Activated T-cell treated with anti-CD3 and anti-CD28 coated beads, Interleukin-2, amount 50 U/mL, for 72 hours (primary cell): ENCODE results near the gene GLUD2. TPM values are rescaled to one million over a fixed set of nuclear protein-coding genes. Genes with fewer than 3 reads are reported as not detected.
"Not testable (repeated sequence)": the region's sequence is repeated elsewhere in the genome, so short reads cannot be mapped to it uniquely, and the experiment has no call there.

Source experiments
- ATAC-seq, 2 donors: fragments of 150-1000 bp; cut with Tn5 transposase; replicated peaks in 1 of 2; 2 replicates each; pipeline ENCODE4 v1.10.0; 2021; ENCODE audit warnings: moderate library complexity in 2 of 2, mild to moderate bottlenecking in 1 of 2
- DNase-seq, 2 donors: peaks; one replicate each; pipeline ENCODE4 v3.0.0; 2021 to 2022; ENCODE audit warnings: mixed read lengths in 1 of 2
- H3K27ac Mint-ChIP-seq: one replicate; pipeline ENCODE4 v1.8.0; 2022; ENCODE audit warnings: mild to moderate bottlenecking, moderate library complexity, mixed read lengths
- H3K27me3 Mint-ChIP-seq: one replicate; pipeline ENCODE4 v1.8.0; 2022; ENCODE audit warnings: low read depth, mixed read lengths
- H3K36me3 Mint-ChIP-seq, 2 donors: one replicate each; pipeline ENCODE4 v1.8.0; 2022; ENCODE audit warnings: mixed read lengths in 2 of 2, mild to moderate bottlenecking in 1 of 2; ENCODE audit not compliant: insufficient read depth in 2 of 2
- H3K4me1 Mint-ChIP-seq: one replicate; pipeline ENCODE4 v1.8.0; 2022; ENCODE audit warnings: low read depth, mixed read lengths
- H3K4me3 Mint-ChIP-seq, 2 donors: one replicate each; pipeline ENCODE4 v1.8.0; 2022; ENCODE audit warnings: mild to moderate bottlenecking in 2 of 2, mixed read lengths in 2 of 2, moderate library complexity in 2 of 2
- H3K9me3 Mint-ChIP-seq, 2 donors: one replicate each; pipeline ENCODE4 v1.8.0; 2022; ENCODE audit warnings: mixed read lengths in 2 of 2
- total RNA-seq, 2 donors: library from RNA; stranded (reverse); gene quantifications; one replicate each; pipeline ENCODE4 v1.2.3, GENCODE V29; 2022

The GLUD2 gene
- total RNA-seq, 2 donors from 2014 or later = 0.23 to 0.26 TPM

GRCh38 chrX:121036951-121037350 is 10.5 kb upstream of the GLUD2 start:
- ATAC-seq = no peak
- Mint-ChIP-seq H3K4me1 (no peaks in the 10 kb centered on the region), H3K4me3 (no peak overlapping the region), H3K27ac (no peak overlapping the region), H3K36me3 (no peaks in the 10 kb centered on the region), H3K27me3 (peaks cover 32% of the 10 kb centered on the region), H3K9me3 (no peaks in the 10 kb centered on the region)
- no peak for DNase-seq

DNA sequence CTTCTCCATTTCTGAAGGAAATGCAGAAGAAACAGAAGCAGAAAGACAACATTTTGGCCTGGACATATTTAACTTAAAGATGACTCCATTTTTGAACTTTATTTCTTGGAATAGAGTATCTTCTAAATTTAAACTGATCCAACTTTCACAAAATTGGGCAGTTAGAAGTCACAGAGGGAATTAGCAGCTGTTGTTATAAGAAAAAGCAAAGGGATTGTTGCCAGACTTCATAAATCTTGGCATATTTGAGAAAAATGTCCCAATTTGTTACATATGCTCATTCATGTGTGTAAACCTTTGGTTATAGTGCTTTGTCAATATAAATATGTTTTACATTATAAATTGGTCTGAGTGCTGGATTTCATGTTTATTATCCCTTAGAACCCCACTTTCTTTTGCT is 3.4 kb downstream of the GLUD2 start:
- no peak overlapping the region for H3K27ac Mint-ChIP-seq
- peaks cover 0 to 3% of the 10 kb centered on the region in 2 donors for H3K36me3 Mint-ChIP-seq
- no peaks in the 10 kb centered on the region for H3K9me3 Mint-ChIP-seq
- no peak overlapping the region for H3K4me3 Mint-ChIP-seq
- H3K27me3 Mint-ChIP-seq = peaks cover 47% of the 10 kb centered on the region
- DNase-seq (no peak), ATAC-seq (no peak)
- H3K4me1 Mint-ChIP-seq = no peaks in the 10 kb centered on the region

DNA sequence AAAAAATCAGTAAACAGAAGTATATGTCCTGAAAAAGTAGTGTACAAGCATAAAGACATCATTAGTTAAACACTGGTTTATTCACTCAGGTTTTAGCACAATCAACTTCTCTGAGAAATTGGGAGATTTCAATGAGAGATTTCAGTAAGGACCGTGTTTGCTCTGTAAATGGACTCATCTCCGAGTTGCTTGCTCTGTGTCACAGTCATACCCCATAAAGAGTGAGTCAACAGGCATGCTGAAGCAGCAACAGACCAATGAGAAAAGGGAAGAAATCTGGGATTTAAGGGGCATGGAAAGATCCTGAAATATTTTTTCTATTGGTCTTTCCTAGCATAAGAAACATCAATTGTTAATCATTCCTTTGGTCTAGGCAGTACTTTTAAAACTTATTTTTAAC is 4.7 kb downstream of the GLUD2 start:
- H3K27me3 Mint-ChIP-seq = peaks cover 36% of the 10 kb centered on the region
- DNase-seq (no peak), ATAC-seq (no peak)
- no peak overlapping the region for H3K4me3 Mint-ChIP-seq
- no peak overlapping the region for H3K27ac Mint-ChIP-seq
- peaks cover 0 to 3% of the 10 kb centered on the region in 2 donors for H3K36me3 Mint-ChIP-seq
- H3K9me3 Mint-ChIP-seq = no peaks in the 10 kb centered on the region
- no peaks in the 10 kb centered on the region for H3K4me1 Mint-ChIP-seq

GRCh38 chrX:121062289-121062688 is 14.9 kb downstream of the GLUD2 start:
- ATAC-seq = no peak
- no peak overlapping the region for H3K4me3 Mint-ChIP-seq
- H3K4me1 Mint-ChIP-seq = no peaks in the 10 kb centered on the region
- peaks cover 0 to 4% of the 10 kb centered on the region in 2 donors for H3K9me3 Mint-ChIP-seq
- H3K36me3 Mint-ChIP-seq = peaks cover 0 to 2% of the 10 kb centered on the region in 2 donors
- H3K27ac Mint-ChIP-seq = no peak overlapping the region
- no peak for DNase-seq
- peaks cover 6% of the 10 kb centered on the region for H3K27me3 Mint-ChIP-seq

GRCh38 chrX:121064579-121064978 is 17.2 kb downstream of the GLUD2 start:
- ATAC-seq = no peak
- Mint-ChIP-seq H3K36me3 (peaks cover 0 to 2% of the 10 kb centered on the region in 2 donors), H3K27me3 (peaks cover 6% of the 10 kb centered on the region), H3K27ac (no peak overlapping the region), H3K4me1 (no peaks in the 10 kb centered on the region), H3K9me3 (peaks cover 0 to 2% of the 10 kb centered on the region in 2 donors), H3K4me3 (no peak overlapping the region)
- DNase-seq = no peak

- not testable (repeated sequence) for H3K27ac Mint-ChIP-seq, DNase-seq, H3K4me3 Mint-ChIP-seq, H3K9me3 Mint-ChIP-seq, H3K4me1 Mint-ChIP-seq, H3K36me3 Mint-ChIP-seq, ATAC-seq
- peaks cover 10% of the 10 kb centered on the region for H3K27me3 Mint-ChIP-seq
These were observed 36.8 kb downstream of the GLUD2 start for GRCh38 chrX:121084247-121084646.

- Mint-ChIP-seq H3K27ac (no peak overlapping the region), H3K4me3 (no peak overlapping the region), H3K27me3 (peaks cover 17% of the 10 kb centered on the region), H3K36me3 (no peaks in the 10 kb centered on the region), H3K9me3 (peaks cover 0 to 2% of the 10 kb centered on the region in 2 donors), H3K4me1 (no peaks in the 10 kb centered on the region)
- DNase-seq (no peak), ATAC-seq (no peak)
These were observed 37.6 kb downstream of the GLUD2 start for GRCh38 chrX:121084903-121085611.

DNA sequence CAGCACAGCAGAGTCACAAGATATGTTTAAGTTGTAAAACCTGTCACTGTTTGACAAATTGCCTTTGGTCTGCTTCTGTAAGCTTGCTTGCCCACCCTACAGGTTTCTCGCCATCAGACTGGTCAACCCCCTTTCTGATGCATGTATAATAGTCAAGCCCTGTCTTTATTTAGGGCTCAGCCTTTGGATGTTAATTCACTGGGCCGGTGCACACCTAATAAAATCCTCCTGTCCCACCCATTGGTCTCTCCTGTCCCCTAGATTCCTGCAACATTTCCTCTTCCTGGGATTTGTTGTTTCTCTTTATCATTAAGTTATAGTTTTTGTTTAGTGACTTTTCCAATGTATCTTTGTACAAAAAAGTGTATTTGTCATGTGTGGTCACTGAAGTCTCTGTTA is 38.2 kb downstream of the GLUD2 start:
- peaks cover 20% of the 10 kb centered on the region for H3K27me3 Mint-ChIP-seq
- peaks cover 0 to 2% of the 10 kb centered on the region in 2 donors for H3K9me3 Mint-ChIP-seq
- H3K27ac Mint-ChIP-seq = no peak overlapping the region
- no peak for DNase-seq
- H3K36me3 Mint-ChIP-seq = no peaks in the 10 kb centered on the region
- no peaks in the 10 kb centered on the region for H3K4me1 Mint-ChIP-seq
- ATAC-seq = no peak
- H3K4me3 Mint-ChIP-seq = no peak overlapping the region

GRCh38 chrX:121093011-121093410 is 45.6 kb downstream of the GLUD2 start:
- no peak overlapping the region for H3K27ac Mint-ChIP-seq
- H3K4me1 Mint-ChIP-seq = no peaks in the 10 kb centered on the region
- DNase-seq = no peak
- no peak overlapping the region for H3K4me3 Mint-ChIP-seq
- no peak for ATAC-seq
- peaks cover 17% of the 10 kb centered on the region for H3K27me3 Mint-ChIP-seq
- H3K9me3 Mint-ChIP-seq = no peaks in the 10 kb centered on the region
- H3K36me3 Mint-ChIP-seq = no peaks in the 10 kb centered on the region

Other genes with a start within 250 kb of the GLUD2 start
- gene CT47B1, start 171.7 kb upstream of the GLUD2 start, total RNA-seq = not detected
- gene CT47A11, start 110.5 kb upstream of the GLUD2 start, total RNA-seq = not detected
- not detected for gene CT47A10, start 105.6 kb upstream of the GLUD2 start, total RNA-seq
- not detected for gene CT47A9, start 100.7 kb upstream of the GLUD2 start, total RNA-seq
- not detected for gene CT47A8, start 95.9 kb upstream of the GLUD2 start, total RNA-seq
- not detected for gene CT47A7, start 91.0 kb upstream of the GLUD2 start, total RNA-seq
- not detected for gene CT47A6, start 86.1 kb upstream of the GLUD2 start, total RNA-seq
- not detected for gene CT47A5, start 81.3 kb upstream of the GLUD2 start, total RNA-seq
- not detected for gene CT47A4, start 76.4 kb upstream of the GLUD2 start, total RNA-seq
- not detected for gene CT47A3, start 71.5 kb upstream of the GLUD2 start, total RNA-seq
- not detected for gene CT47A2, start 66.7 kb upstream of the GLUD2 start, total RNA-seq
- not detected for gene CT47A1, start 61.9 kb upstream of the GLUD2 start, total RNA-seq